HG02798 (cell line): Measurements from ENCODE around the gene AGAP1.
"Not testable (repeated sequence)": the region's sequence is repeated elsewhere in the genome, so short reads cannot be mapped to it uniquely, and the experiment has no call there.

Experiments used
- ATAC-seq: cut with Tn5 transposase; IDR thresholded peaks from one replicate; pipeline ENCODE4 v1.9.1; 2021; ENCODE audit warnings: mild to moderate bottlenecking; ENCODE audit not compliant: unreplicated experiment, poor library complexity

The AGAP1 gene

GRCh38 chr2:236086403-236086970 is 592.6 kb downstream of the AGAP1 start:
- no peak for ATAC-seq

GRCh38 chr2:236086971-236087465 is 593.2 kb downstream of the AGAP1 start:
- ATAC-seq = no peak

GRCh38 chr2:236088368-236089057 is 594.7 kb downstream of the AGAP1 start:
- ATAC-seq = no peak

GRCh38 chr2:236089271-236090026 is 595.6 kb downstream of the AGAP1 start:
- no peak for ATAC-seq

- ATAC-seq = no peak
Measured at GRCh38 chr2:236090027-236090382, 596.2 kb downstream of the AGAP1 start.

- ATAC-seq = not testable (repeated sequence)
Measured at GRCh38 chr2:236090826-236091225, 597.0 kb downstream of the AGAP1 start.

GRCh38 chr2:236092714-236093113 is 598.9 kb downstream of the AGAP1 start:
- ATAC-seq = no peak

GRCh38 chr2:236093134-236093533 is 599.3 kb downstream of the AGAP1 start:
- no peak for ATAC-seq

GRCh38 chr2:236095504-236095903 is 601.7 kb downstream of the AGAP1 start:
- no peak for ATAC-seq

GRCh38 chr2:236101311-236101950 is 607.6 kb downstream of the AGAP1 start:
- no peak for ATAC-seq

GRCh38 chr2:236102971-236103370 is 609.1 kb downstream of the AGAP1 start:
- ATAC-seq = no peak

GRCh38 chr2:236103981-236104380 is 610.1 kb downstream of the AGAP1 start:
- no peak for ATAC-seq

- ATAC-seq = no peak
Measured at GRCh38 chr2:236105955-236106607, 612.2 kb downstream of the AGAP1 start.

- no peak for ATAC-seq
Measured at GRCh38 chr2:236106761-236107160, 612.9 kb downstream of the AGAP1 start.

- no peak for ATAC-seq
Measured at GRCh38 chr2:236107536-236107935, 613.7 kb downstream of the AGAP1 start.

- ATAC-seq = no peak
Measured at GRCh38 chr2:236107942-236108625, 614.2 kb downstream of the AGAP1 start.

- ATAC-seq = no peak
Measured at GRCh38 chr2:236109061-236109460, 615.2 kb downstream of the AGAP1 start.

GRCh38 chr2:236109473-236109872 is 615.6 kb downstream of the AGAP1 start:
- no peak for ATAC-seq

- no peak for ATAC-seq
Measured at GRCh38 chr2:236112466-236112865, 618.6 kb downstream of the AGAP1 start.

GRCh38 chr2:236113425-236113824 is 619.6 kb downstream of the AGAP1 start:
- no peak for ATAC-seq
